Stomach (tissue), 9 donors: Measurements from ENCODE around the gene SRP14. TPM values are rescaled to one million over a fixed set of nuclear protein-coding genes. Genes with fewer than 3 reads are reported as not detected.
"Not testable (repeated sequence)": the region's sequence is repeated elsewhere in the genome, so short reads cannot be mapped to it uniquely, and the experiment has no call there.

Source experiments
- DNase-seq, 2 donors: peaks; one replicate each; pipeline versions ENCODE4 v3.0.0 to v3.0.0-alpha.2; 2013 to 2019
- H3K27ac ChIP-seq, 5 donors: fragments of 200-600 bp in 4 of 5; sonication (generic) in 4 of 5; one replicate each; pipeline ENCODE4 v1.5.1; 2013 to 2019; ENCODE audit warnings: mild to moderate bottlenecking in 1 of 5, moderate library complexity in 1 of 5
- H3K27me3 ChIP-seq, 3 donors: fragments of 200-600 bp; sonication (generic); one replicate each; pipeline ENCODE4 v1.5.1; 2017 to 2019; ENCODE audit warnings: mixed run types in 1 of 3
- H3K36me3 ChIP-seq, 4 donors: fragments of 200-600 bp; sonication (generic); 1 replicate in 3 of 4; 2 replicates in 1 of 4; pipeline ENCODE4 v1.5.1; 2016 to 2019
- H3K4me1 ChIP-seq, 4 donors: fragments of 200-600 bp; sonication (generic); one replicate each; pipeline ENCODE4 v1.5.1; 2016 to 2019
- H3K4me3 ChIP-seq, 4 donors: fragments of 200-600 bp; sonication (generic) in 3 of 4; one replicate each; pipeline ENCODE4 v1.5.1; 2016 to 2019; ENCODE audit warnings: mild to moderate bottlenecking in 1 of 4
- H3K9me3 ChIP-seq, 4 donors: fragments of 200-600 bp; sonication (generic); one replicate each; pipeline ENCODE4 v1.5.1; 2016 to 2019
- EP300 ChIP-seq: sonication (generic); formaldehyde crosslinking; IDR thresholded peaks from one replicate; pipeline ENCODE4 v1.6.1; 2017; ENCODE audit warnings: antibody characterized with exemption
- POLR2A ChIP-seq, 4 donors: fragments of 450-650 bp; IDR thresholded peaks; one replicate each; pipeline ENCODE4 v1.6.1; 2016; ENCODE audit warnings: antibody characterized with exemption in 4 of 4, control low read depth in 2 of 4, mild to moderate bottlenecking in 1 of 4, moderate library complexity in 1 of 4
- POLR2AphosphoS5 ChIP-seq, 3 donors: sonication (generic); formaldehyde crosslinking; IDR thresholded peaks; one replicate each; pipeline ENCODE4 v1.6.1; 2016; ENCODE audit warnings: antibody characterized with exemption in 3 of 3
- WGBS, 5 donors: extraction: QIAGEN DNeasy Blood & Tissue Kit in 3 of 5; methylation state at CpG; one replicate each; pipeline versions ENCODE4 v1.1.5 to v1.1.7; 2013 to 2018; 5-methylcytosine and 5-hydroxymethylcytosine counted together
- intact Hi-C: fragments of 100-400 bp; cut with DNase I; formaldehyde crosslinking; loops from one replicate; pipeline ENCODE4 v1.15.1; 2023; ENCODE audit warnings: low total_unique reads
- polyA plus RNA-seq, 3 donors: library from polyadenylated mRNA; stranded (reverse); fragments of 200-250 nt; gene quantifications; one replicate each; pipeline ENCODE4 v1.2.3, GENCODE V29; 2013
- total RNA-seq, 5 donors: library from RNA; depleted of rRNA; stranded (reverse); fragments of >200 nt; gene quantifications; one replicate each; pipeline versions ENCODE4 v1.1.0 to v1.2.3, GENCODE V29; 2014 to 2016
- TF ChIP-seq, protein P1 (sequence below), 7 experiments: fragments of 450-650 bp in 4 of 7; fragments of 200-600 bp in 3 of 7; sonication (generic) in 3 of 7; IDR thresholded peaks; one replicate each; pipeline ENCODE4 v1.5.1; 2016 to 2019; ENCODE audit warnings: antibody characterized with exemption in 7 of 7, control low read depth in 2 of 7, mild to moderate bottlenecking in 1 of 7
- donor health status: healthy with polysubstance abuse.
- donor health status: Bipolar disorder and iron deficiency.
- donor health status: healthy.

SRP14 gene
- total and polyA plus RNA-seq, 8 donors = 72.4 to 411 (median 284) TPM

DNA sequence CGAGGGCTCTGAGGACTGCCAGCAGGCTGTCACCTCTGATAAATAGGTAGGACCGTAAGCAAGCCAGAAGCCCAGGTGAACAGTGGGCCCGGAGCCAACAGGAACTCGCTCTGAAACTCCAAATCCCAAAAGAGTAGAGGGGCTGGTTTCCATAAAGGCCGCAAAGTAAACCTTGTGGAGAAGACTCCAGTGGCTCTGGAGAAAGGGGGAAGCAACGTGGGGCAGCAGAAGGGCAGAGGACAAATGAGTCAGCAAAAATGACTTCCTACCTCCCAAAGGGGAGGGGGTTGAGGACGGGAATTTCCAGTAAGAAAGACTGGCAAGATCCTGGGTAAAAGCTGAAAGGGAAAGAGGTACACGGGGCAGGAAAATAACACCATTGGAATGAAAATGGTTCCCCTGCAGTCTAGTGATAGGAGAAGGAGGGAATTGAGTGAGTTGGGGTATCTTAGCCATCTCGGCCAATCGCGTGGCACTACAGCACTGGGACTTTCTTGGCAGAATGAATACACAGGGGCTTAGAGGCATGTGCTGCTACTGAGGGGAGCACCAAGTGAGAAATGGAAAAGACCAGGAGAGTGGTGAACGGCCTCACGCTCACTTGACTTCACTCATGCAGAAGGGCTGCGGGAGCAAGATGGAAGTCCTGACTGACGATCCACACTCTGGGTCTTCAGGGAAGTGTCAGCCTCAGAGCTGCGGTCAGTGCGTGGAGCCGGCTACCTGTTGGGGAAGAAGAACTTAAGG, 36.5 kb upstream of the SRP14 start:
- peak; percentile 73 to 77 for DNase-seq
- TF ChIP-seq, protein P1, sequence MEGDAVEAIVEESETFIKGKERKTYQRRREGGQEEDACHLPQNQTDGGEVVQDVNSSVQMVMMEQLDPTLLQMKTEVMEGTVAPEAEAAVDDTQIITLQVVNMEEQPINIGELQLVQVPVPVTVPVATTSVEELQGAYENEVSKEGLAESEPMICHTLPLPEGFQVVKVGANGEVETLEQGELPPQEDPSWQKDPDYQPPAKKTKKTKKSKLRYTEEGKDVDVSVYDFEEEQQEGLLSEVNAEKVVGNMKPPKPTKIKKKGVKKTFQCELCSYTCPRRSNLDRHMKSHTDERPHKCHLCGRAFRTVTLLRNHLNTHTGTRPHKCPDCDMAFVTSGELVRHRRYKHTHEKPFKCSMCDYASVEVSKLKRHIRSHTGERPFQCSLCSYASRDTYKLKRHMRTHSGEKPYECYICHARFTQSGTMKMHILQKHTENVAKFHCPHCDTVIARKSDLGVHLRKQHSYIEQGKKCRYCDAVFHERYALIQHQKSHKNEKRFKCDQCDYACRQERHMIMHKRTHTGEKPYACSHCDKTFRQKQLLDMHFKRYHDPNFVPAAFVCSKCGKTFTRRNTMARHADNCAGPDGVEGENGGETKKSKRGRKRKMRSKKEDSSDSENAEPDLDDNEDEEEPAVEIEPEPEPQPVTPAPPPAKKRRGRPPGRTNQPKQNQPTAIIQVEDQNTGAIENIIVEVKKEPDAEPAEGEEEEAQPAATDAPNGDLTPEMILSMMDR (IDR thresholded peaks at IDR 0.05) = no peak
- TF ChIP-seq EP300 (no peak), POLR2A (IDR thresholded peaks at IDR 0.05) (no peak), POLR2AphosphoS5 (IDR thresholded peaks at IDR 0.05) (no peak)
- peaks cover 13 to 38% (median 24%) of the 10 kb centered on the region in 4 donors for H3K4me1 ChIP-seq
- intact Hi-C loops = no loop called here
- WGBS, 5 donors = 63 to 70% (median 69%) methylated on average over 18 of the region's 18 CpGs
- no peaks in the 10 kb centered on the region for H3K9me3 ChIP-seq
- H3K4me3 ChIP-seq = no peak overlapping the region
- H3K27ac ChIP-seq = peak overlapping the region in 3 of 5 donors; percentile 17 to 42 (median 22)
- no peaks in the 10 kb centered on the region for H3K27me3 ChIP-seq
- H3K36me3 ChIP-seq = no peaks in the 10 kb centered on the region

DNA sequence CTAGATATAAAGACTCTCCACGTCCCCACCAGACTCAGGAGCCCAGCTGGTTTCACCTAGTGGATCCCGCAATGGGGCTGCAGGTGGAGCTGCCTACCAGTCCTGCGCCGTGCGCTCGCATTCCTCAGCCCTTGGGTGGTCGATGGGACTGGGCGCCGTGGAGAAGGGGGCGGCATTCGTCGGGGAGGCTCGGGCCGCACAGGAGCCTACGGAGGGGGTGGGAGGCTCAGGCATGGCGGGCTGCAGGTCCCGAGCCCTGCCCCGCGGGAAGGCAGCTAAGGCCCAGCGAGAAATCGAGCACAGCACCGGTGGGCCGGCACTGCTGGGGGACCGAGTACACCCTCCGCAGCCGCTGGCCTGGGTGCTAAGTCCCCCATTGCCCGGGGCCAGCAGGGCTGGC, 35.7 kb upstream of the SRP14 start:
- H3K4me1 ChIP-seq = peaks cover 11 to 39% (median 30%) of the 10 kb centered on the region in 4 donors
- H3K27me3 ChIP-seq, intact Hi-C loops, H3K4me3 ChIP-seq, H3K9me3 ChIP-seq, DNase-seq, H3K36me3 ChIP-seq: not testable (repeated sequence)
- 92 to 96% (median 92%) methylated on average over 16 to 27 of the region's 27 CpGs for WGBS, 5 donors
- peak overlapping the region in 2 of 5 donors; percentile 17 to 42 for H3K27ac ChIP-seq

DNA sequence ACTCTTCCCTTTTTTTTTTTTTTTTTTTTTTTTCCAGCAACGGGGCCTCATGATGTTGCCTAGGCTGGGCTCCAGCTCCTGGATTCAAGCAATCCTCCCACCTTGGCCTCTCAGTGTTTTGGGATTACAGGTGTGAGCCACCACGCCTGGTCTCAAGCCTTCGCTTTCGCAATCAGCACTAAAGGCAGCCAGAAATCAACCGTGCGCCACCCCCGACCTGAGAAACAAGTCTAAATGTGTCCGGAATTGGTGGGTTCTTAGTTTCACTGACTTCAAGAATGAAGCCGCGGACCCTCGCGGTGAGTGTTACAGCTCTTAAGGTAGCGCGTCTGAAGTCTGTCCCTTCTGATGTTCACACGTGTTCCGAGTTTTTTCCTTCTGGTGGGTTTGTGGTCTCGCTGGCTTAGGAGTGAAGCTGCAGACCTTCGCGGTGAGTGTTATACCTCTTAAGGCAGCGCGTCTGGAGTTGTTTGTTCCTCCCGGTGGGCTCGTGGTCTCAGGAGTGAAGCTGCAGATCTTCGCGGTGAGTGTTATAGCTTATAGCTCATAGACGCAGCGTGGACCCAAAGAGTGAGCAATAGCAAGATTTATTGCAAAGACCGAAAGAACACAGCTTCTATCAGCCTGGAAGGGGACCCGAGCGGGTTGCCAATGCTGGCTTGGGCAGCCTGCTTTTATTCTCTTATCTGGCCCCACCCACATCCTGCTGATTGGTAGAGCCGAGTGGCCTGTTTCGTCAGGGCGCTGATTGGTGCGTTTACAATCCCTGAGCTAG, 34.9 kb upstream of the SRP14 start:
- 72 to 89% (median 84%) methylated on average over 33 to 34 of the region's 34 CpGs for WGBS, 5 donors
- DNase-seq, H3K4me3 ChIP-seq, H3K9me3 ChIP-seq, H3K27me3 ChIP-seq, intact Hi-C loops, H3K36me3 ChIP-seq, H3K27ac ChIP-seq: not testable (repeated sequence)
- H3K4me1 ChIP-seq = peaks cover 18 to 46% (median 38%) of the 10 kb centered on the region in 4 donors

DNA sequence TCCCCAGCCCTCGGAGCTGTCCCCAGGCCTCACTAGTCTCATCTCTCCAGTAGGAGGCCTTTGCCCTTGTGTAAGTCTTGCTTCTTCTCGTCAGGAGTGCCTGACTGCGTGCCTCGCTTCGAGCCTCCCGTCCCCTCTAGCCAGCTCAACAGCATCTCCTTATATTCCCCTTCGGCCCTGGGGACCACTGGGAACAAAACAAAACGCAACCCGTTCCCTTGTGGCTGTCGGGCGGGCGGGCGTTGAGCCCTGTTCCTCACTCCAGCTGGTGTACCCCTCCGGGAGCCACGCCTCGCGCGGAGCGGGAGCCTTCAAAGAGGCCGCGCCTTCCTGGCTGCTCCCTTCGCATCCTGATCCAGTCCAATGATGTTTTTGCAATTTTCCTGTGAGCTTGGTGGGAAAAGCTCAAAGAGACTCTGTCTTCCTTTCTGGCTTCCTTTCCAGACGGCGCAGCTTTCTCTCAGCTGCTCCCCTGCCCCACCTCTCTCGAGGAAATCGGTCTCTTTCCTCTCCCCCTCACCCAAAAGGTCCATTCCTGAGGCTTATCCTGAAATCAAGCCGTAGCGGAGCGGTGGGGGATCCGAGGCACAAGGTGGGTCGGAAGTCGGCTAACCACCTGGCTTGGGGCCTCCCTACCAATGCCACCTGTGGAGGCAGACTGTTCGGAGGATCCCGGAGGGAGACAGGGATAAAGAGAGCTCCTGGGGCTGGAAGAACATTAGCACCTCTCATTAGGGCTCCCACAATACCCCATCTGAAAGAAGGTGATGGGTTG, 33.4 kb upstream of the SRP14 start:
- no peak for DNase-seq
- WGBS, 5 donors = 42 to 67% (median 59%) methylated on average over 22 to 34 of the region's 34 CpGs

More for the DNA sequence above, 33.4 kb upstream of the SRP14 start:
- intact Hi-C loops = no loop called here
- peak overlapping the region in 1 of 5 donors; percentile 38 for H3K27ac ChIP-seq
- TF ChIP-seq, protein P1 (IDR thresholded peaks at IDR 0.05) = no peak
- TF ChIP-seq EP300 = no peak
- TF ChIP-seq POLR2AphosphoS5 (IDR thresholded peaks at IDR 0.05) = no peak
- no peak for TF ChIP-seq POLR2A (IDR thresholded peaks at IDR 0.05)
- no peaks in the 10 kb centered on the region for H3K9me3 ChIP-seq
- H3K4me1 ChIP-seq = peaks cover 27 to 61% (median 49%) of the 10 kb centered on the region in 4 donors
- no peak overlapping the region for H3K4me3 ChIP-seq
- no peaks in the 10 kb centered on the region for H3K27me3 ChIP-seq
- no peaks in the 10 kb centered on the region for H3K36me3 ChIP-seq
